Measurements from ENCODE around the gene RNF144A. TPM values are rescaled to one million over a fixed set of nuclear protein-coding genes. Genes with fewer than 3 reads are reported as not detected.

RNF144A gene
- polyA plus RNA-seq, 1 of the 3 experiments (the other 2 are of a cell fraction) = 15.6 TPM

- Histone ChIP-seq H3K4me2 (no peak overlapping the region), H3K27ac (ENCODE audit: low read depth in 2 of 2, low read length in 1 of 2) (no peak overlapping the region), H3K4me1 (ENCODE audit: control insufficient read depth in 1 of 2, insufficient read depth in 2 of 2, low read depth in 1 of 2, low read length in 1 of 2) (peaks cover 0 to 14% of the 10 kb centered on the region in 2 experiments; a peak in 2 of 4 replicates), H3F3A (replicated peaks; ENCODE audit: insufficient read depth) (no peaks in the 10 kb centered on the region), H3K9ac (no peak overlapping the region), H3K9me2 (no peaks in the 10 kb centered on the region), H3K9me3 (no peaks in the 10 kb centered on the region), H2AFZ (ENCODE audit: low read depth) (no peak overlapping the region), H3K4me3 (ENCODE audit: low read depth in 2 of 2, low read length in 1 of 2) (no peak overlapping the region), H3K79me2 (ENCODE audit: insufficient read depth) (peaks cover 4% of the 10 kb centered on the region; the same call in 1 of the 2 replicates), H3K27me3 (ENCODE audit: insufficient read depth) (no peaks in the 10 kb centered on the region), H4K20me1 (ENCODE audit: insufficient read depth) (no peaks in the 10 kb centered on the region), H3K36me3 (replicated peaks in 1 of 2; ENCODE audit: control insufficient read depth in 1 of 2, insufficient read depth in 2 of 2, low read length in 1 of 2) (peaks cover 5 to 14% of the 10 kb centered on the region in 2 experiments)
- DNase-seq = no peak
- CTCF ChIA-PET = interaction anchor here (1.0 to 2.1 kb wide), 3 partner anchors 15 to 62 kb away, joined by 3 to 7 read pairs (median 4); no protein-coding TSS in a partner anchor
- TF ChIP-seq TEAD4 (IDR thresholded peaks at IDR 0.05; ENCODE audit: borderline replicate concordance, insufficient read depth) (no peak), FOXM1 (IDR thresholded peaks at IDR 0.05; ENCODE audit: low read depth) (no peak), CHD2 (IDR thresholded peaks at IDR 0.05; ENCODE audit: low read length, partially characterized antibody) (no peak), SMC3 (IDR thresholded peaks at IDR 0.05; ENCODE audit: low read depth, low read length) (no peak), MXI1 (IDR thresholded peaks at IDR 0.05; ENCODE audit: low read depth, low read length) (no peak), RCOR1 (IDR thresholded peaks at IDR 0.05; ENCODE audit: low read length) (no peak), FOXJ3 (CRISPR knock-in tag; IDR thresholded peaks at IDR 0.05) (no peak), SIN3A (IDR thresholded peaks at IDR 0.05; ENCODE audit: borderline replicate concordance, low read depth, low read length) (no peak), ELF1 (IDR thresholded peaks at IDR 0.05) (no peak), USF2 (IDR thresholded peaks at IDR 0.05; ENCODE audit: borderline replicate concordance, low read depth, low read length) (no peak), REST (IDR thresholded peaks at IDR 0.05; ENCODE audit: low read depth, low read length) (no peak), ZBTB33 (IDR thresholded peaks at IDR 0.05; ENCODE audit: borderline replicate concordance, low read depth) (no peak), FOSL2 (IDR thresholded peaks at IDR 0.05; ENCODE audit: borderline replicate concordance, low read depth) (no peak), GATA2 (CRISPR knock-in tag; IDR thresholded peaks at IDR 0.05) (no peak), YY1 (IDR thresholded peaks at IDR 0.05; ENCODE audit: low read depth) (no peak)
- TF ChIP-seq, protein P1, sequence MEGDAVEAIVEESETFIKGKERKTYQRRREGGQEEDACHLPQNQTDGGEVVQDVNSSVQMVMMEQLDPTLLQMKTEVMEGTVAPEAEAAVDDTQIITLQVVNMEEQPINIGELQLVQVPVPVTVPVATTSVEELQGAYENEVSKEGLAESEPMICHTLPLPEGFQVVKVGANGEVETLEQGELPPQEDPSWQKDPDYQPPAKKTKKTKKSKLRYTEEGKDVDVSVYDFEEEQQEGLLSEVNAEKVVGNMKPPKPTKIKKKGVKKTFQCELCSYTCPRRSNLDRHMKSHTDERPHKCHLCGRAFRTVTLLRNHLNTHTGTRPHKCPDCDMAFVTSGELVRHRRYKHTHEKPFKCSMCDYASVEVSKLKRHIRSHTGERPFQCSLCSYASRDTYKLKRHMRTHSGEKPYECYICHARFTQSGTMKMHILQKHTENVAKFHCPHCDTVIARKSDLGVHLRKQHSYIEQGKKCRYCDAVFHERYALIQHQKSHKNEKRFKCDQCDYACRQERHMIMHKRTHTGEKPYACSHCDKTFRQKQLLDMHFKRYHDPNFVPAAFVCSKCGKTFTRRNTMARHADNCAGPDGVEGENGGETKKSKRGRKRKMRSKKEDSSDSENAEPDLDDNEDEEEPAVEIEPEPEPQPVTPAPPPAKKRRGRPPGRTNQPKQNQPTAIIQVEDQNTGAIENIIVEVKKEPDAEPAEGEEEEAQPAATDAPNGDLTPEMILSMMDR (IDR thresholded peaks at IDR 0.05) = no peak
- POLR2A ChIA-PET = no interaction called here
- 87% methylated on average over 4 of the region's 4 CpGs for WGBS (ENCODE audit: low lambda C conversion rate)
Observed at GRCh38 chr2:6977786-6978185, 60.6 kb downstream of the RNF144A start.
